NCI-H1092 treated with DMSO at 0.1 percent for 48 hours (cell line): ENCODE measurements around the gene COMMD4.

Source experiments
- DNase-seq: peaks from one replicate; lab custom pipeline; 2025; lab: John Stamatoyannopoulos, UW

COMMD4 gene

DNA sequence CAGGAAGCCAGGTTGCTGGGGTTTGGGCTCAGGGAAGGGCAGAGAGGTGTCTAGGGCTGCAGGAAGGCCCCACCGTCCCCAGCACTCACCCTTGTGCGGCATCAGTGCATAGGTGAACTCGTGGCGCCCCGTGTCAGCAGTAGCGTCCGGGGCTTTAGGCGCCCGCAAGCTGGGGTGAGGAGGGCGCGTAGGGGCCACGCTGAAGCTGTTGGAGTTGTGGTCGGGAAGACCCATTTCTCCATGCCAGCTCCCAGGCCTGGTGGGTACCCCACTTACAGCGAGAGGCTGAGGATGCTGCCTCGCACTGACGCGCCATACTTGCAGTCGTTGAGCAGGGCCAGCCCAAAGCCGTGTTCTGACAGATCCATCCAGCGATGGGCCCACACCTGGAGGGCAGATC is 20.7 kb downstream of the COMMD4 start:
- no peak for DNase-seq

DNA sequence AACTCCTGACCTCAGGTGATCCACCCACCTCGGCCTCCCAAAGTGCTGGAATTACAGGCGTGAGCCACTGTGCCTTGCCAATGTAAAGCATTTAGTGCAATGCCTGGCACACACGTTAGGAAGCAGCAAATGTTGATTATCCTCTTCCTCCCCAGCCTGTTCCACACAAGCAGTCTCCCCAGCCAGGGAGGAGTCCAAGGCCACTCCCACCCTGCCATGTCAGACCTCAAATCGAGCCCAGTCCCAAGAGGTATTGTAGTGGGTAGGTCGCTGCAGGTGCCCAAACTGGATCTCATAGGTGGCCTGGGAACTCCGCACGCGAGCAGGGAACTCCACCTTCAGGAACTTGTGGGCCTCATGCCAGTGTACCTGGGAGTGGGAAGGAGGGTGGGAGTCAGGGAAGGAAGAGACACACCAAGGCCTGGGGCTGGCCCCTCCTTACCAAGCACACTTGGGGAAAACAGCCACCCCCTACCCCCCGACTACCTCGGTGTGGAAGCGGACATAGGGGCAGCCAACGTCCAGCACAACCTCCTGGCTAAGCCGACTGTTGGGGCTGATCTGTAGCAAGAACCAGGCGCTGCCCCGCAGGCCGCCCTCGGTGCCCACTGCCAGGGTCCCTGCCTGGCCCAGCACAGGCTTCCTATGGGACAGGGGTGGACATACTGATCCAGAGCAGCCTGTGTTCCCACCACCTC is 22.3 kb downstream of the COMMD4 start:
- no peak for DNase-seq

DNA sequence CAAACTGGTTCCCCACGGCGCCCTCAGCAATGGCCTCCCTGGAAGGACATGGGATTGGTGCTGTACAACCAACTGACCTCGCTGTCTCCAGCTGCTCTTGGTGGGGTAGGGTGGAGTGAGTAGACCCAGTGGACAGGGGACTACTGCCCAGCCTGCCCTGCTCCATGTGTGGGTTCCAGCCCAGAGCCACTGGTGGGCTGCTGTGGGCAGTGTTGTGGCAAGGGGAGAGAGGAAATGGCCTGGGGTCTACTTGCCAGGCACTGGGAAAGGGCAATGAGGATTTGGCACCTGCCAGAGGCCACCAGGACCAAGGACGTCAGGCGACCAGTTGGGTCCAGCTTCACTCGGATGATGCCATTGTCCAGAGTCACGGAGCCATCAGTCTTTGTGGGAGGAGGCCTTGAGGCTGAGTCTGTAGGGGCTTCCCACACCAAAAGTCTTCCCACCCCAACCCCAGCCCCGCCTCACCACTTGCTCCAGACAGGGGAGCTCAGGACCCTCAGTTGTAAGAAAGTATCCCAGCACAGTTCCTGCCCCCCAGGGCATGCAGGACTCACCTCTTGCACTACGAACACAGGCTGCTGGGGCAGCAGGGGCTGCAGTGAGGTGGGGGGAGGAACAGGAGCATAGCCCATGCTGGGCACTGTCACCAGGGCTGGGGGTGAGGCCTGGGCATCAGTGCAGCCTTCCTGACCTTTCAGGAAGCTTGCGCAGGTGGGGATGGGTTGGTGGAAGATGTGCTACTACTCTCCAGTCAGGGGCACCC is 23.1 kb downstream of the COMMD4 start:
- DNase-seq, result no peak

DNA sequence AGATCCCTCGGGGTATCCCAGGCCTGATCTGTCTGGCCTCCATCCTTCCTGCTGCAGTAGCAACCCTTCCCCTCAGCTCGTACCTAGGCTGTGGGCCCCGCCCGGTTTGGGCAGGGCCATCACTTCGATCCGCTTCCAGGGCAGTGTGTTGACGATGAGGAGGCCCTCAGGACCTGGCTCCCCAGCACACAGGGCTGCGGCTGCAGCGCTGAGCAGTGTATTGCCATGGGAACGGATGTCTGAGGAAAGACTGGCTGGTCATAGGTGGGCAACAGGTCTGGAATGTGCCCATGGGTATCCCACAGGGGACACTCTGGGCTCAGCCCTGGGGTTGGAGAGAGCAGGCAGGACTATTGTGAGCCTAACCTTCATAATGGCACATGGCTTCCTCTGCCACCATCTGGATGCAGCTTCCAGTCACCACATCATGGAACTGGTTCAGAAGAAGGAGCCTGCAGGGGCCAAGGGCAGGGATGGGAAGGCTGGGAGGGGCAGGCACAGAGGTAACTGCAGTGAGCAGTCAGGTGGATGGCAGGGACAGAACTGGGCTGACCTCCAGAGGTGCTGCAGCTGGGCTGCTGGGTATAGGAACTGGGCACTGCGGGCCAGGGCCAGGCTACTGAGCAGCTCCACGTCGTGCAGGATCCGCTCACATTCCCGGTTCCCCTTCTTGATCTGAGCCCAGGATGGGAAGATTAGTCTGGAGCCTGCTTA is 23.8 kb downstream of the COMMD4 start:
- DNase-seq, result no peak

DNA sequence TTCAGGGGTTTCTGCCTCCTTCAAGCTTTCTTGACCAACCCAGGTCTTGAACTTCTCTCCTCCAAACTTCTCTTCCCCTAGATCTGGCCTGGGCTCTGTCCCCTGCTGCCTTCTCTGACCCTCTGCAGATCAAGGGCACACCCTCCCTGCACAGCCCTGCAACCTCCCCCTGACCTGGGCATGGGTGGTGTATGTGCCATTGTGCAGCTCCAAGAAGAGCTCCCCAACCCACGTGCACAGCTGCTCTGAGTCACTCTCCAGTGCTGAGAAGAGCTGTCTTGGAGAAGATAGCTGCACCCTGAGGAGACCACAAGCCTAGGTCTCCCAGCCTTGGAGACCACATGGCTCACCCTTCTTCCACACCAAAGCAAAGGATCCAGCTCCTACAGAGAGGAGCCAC is 24.5 kb downstream of the COMMD4 start:
- DNase-seq, result no peak

DNA sequence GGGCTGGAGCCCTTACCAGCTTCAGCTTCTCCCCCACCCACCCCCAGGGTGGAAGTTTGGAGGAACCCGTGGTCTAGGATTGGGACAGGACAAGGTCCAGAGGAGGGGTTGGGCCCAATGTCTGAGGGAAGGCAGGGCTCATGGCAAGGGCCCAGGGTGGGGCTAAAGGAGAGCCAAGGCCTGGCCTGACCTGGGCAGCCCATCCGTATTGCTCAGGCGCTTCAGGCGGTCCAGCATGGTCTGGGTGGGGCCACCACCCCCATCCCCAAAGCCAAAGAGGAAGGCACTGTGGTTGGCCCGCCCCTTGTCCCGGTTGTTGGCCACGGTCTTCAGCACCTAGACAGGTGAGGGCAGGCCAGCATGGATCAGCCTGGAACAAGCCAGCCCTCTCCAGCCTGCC is 25.0 kb downstream of the COMMD4 start:
- DNase-seq, result no peak

DNA sequence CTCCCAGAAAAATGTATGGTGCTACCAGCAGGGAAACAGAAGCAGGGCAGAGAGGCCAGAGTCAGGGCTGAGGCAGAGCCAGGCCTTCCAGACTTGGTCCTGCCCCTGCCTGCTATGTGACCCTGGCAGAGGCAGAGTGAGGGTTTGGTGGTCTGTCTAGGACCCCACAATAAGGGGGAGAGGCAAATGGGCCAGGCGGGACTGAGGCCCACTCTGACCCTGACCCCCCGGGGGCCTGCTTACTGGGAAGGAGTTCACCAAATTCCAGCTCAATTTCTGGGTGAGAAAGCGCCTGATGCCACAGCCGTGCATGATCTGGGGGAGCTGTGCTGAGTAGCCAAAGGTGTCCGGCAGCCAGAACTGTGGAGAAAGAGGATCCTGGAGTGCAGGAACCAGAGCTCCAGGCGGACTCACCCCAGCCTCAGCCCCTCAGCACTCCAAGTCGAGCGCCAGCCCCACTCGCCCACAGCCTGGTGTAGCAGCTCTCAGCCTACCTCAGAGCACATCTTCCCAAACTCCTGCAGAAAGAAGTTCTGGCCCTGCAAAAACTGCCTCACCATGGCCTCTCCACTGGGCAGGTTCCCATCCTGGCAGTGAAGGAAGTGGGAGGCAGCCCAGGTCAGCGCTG is 25.6 kb downstream of the COMMD4 start:
- no peak for DNase-seq

DNA sequence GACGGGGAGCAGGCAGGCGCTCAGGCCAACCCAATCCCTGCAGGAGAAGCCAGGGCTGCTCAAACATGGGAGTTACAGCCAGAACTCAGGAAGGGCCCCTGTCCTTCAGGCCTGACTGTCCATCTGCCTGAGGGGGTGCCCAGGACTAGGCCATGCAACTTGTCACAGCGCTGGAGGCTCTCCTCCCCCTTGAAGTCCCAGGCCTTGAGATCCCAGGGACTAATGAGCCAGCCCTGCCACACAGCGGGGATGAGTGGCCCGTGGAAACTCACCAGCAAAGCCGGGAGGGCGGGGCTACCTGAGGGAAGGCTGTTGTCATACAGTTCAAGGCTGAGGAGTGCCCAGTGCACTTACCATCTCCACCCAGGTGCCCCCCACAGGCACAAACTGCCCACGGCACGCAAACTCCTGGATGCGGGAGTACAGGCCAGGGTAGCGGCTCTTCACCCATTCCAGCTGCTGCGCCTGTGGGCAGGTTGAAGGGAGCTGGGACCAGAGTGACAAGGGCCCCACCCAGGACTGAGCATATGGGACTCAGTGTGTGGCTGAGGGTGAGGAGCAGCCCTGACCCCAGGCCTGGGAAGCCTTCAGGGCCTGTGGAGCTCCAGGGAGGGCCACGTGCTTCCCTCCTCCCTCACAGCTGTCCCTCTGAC is 26.3 kb downstream of the COMMD4 start:
- no peak for DNase-seq

DNA sequence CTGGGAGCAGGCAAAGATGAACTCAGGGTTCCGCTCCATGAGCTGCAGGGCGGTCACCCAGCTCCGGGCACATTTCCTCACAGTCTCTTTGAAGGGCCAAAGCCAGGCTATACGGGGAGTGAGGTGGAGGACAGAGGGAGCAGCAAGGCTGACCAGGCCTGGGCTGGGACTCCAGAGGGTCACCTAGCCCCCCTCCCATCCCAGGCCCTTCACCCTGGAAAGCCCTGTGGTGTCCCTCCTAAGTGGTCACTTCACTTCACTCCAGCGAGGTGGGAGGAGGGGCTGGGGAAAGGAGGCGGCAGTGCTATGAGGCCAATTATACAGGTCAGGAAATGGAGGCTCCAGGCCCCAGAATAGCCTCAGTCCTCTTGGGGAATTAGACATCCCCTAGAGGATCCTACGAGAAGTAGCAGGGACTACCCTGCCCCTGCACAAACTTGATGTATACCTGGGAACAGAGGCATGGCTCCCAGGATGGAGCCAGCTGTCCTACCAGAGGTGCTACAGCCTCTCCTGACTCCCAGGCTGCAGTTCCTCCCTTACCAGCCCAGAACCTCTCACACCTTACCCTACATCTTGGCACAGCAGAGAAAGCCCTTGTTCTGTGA is 26.9 kb downstream of the COMMD4 start:
- no peak for DNase-seq

DNA sequence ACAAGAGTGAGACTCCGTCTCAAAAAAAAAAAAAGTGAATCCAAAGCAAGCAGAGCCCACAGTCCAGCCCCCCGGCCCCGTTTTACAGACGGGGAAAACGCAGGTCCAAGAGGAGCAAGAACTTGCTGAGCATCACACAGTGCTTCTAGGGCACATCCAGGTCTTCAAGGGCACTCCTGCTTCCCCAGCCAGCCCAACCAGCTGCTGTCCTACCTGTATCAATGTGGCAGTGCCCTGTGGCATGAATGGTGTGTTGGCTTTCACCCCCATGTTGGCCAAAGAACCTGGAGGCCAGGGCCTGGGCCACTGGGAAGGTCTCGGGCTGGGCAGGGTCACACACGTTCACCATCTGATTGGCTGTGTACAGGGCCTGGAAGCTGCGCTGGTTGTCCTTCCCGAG is 27.9 kb downstream of the COMMD4 start:
- DNase-seq, result no peak

DNA sequence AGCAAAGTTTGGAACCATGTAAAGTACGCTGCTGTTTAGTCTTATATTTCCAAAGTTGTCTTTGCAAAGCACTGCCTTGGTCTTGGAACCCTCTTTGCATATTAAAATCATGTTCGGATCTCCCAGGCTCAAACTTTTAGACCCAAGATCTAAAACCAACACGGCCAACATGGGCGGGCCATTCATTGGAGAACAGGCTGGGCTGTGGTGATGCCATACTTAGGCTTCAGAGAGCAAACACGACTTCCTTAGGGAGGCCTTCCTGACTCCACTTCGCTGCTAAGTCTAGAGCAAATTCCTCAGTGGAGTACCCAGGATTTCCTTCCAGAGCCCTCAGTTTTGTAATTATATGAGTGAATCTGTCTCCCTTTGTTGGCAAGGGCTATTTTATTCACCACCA is 29.0 kb downstream of the COMMD4 start:
- DNase-seq, result no peak

DNA sequence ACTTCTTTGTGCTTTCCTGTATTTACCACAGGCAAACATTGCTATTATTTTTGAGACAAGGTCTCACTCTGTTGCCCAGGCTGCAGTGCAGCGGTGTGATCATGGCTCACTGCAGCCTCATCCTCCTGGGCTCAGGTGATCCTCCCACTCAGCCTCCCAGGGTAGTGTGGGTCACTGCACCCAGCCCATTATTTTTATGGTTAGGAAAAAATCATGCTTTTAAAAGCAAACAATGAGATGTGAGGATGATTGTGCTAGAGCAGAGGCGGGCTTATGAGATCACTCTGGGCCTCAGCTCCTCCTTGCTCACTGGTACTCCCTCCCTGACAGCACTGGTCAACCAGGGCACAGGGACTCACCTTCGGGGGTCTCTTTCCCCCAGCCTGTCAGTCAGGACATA is 30.3 kb downstream of the COMMD4 start:
- no peak for DNase-seq

DNA sequence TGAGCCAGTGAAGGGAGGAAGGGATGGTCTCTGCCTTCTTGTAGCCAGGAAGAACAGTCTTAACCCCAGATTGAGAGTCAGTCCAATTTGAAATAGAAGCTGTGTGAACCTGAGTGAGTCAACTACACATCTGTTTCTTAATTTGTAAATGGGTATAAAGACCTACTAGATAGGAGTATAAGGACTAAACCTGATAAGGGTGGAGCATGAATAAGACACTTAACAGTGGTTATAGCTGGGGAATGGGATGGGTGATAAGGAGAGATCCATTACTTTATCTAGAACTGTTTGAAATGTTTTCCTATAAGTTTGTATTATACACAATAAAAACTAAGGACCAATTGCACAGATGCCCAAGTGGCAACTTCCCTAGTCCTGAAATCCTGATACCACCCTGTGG is 31.1 kb downstream of the COMMD4 start:
- DNase-seq, result no peak

DNA sequence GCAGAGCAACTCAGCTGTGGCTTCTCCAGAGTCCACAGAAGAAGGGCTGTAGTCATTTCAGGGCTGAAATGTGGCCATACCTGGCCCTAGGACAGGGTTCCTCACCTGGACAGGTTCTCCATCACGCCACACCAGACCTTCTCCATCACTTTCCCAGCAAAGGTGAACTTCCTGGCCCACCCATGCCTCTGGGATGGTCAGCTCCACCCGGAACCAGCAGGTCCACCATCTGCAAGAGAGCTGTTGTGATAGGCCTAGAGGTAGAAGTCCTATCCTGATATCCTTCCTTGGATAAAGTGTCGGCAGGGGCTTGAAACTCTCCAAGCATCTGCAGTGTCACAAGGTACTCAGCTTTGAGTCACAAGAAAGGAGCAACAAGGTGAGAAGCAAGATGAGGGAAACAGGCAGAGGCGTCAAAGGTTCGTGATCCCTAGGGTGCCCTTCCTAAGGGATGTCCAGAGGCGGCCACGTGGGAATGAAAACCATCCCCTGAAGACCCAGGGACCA is 31.6 kb downstream of the COMMD4 start:
- DNase-seq, result no peak

DNA sequence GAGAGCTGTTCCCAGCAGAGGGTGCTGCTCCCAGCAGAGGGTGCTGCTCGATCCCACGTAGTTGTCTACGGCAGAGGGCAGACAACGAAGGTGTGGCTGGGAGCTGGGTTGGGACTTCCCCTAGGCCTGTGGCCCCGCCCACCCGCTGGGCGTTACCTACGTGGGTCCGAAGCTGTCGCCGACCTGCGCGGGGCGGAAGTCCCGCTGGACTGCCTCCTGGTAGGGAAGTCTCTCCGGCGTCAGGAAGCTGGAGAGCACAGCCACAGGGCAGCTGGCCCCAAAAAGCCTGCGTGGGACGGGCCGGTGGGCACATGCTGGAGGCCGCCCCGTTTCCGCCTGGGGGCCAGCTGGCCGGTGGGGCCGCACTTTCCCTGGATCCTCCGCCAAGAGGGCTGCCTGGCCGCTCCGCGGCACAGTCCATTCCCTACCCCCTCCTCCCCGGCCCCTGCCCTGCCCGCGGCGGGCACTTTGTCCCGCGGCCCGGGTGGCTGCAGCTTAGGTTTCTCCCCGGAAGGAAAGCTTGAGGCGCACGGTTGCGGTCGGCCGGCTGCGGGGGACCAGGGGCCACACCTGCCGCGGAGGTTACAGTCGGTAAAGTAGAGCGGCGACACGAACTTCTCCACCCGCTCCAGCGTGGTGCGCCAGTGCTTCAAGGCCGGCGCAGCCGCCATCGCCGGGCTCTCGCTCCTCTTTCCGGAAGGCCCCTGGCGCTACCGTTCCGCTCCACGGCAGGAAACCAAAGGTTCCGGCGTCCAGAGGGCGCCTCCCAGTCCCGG is 32.2 kb downstream of the COMMD4 start, which contains the start of gene MAN2C1:
TSS of gene MAN2C1 (minus strand) at position 695 of the 776 bp plus-strand sequence. CDS start at position 671, 24 bp downstream.
- peak; percentile 85 for DNase-seq

DNA sequence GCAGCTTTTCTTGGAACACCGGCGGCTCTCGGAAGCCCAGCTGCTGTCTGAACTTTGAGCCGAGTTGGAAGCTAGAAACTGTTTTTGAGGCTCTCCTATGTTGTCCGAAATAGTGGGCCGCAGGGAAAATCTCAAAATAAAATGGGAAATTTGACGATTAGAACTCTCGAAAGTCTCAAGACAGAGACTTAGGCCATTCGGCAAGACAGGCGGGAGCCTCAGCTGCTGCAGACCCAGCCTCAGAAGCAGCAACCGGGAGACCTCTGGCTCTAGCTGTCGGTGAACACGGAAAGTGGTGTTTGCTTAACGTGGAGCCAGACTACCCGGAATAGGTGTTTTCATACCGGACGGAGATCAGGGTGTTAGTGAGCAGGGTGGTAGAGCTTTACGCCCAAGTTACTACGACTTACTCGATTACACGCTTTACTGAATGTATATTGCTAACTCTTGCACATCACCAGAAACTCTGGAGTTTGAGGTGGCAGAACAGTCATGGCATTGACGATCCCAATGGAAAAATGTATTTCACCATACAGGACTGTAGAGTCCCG is 32.9 kb downstream of the COMMD4 start:
- peak; percentile 27 for DNase-seq

DNA sequence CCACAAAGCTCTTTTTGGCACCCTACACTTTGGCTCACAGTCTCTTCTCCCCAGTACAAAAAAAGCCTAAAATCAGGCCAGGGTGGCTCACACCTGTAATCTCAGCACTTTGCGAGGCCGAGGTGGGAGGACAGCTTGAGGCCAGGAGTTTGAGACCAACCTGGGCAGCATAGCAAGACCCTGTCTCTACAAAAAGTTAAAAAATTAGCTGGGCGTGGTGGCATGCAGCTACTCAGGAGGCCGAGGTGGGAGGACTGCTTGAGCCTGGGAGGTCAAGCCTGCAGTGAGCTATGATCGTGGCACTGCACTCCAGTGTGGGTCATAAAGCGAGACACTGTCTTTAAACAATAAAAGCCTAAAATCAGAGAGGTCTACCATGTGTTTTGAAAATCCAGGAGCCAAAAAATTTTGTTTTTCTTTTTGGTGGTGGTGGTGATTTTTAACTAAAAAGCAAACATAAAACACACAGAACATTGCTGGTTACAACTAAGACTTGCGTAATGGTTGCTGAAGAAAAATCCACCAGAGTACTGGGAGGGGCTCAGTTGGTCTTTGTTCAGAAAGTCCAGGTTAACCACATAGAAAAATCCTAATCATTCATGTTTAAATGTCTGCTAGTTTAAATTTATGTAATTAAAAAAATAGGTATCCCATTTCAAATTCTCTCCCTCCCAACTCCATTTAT is 34.2 kb downstream of the COMMD4 start:
- DNase-seq, result no peak

DNA sequence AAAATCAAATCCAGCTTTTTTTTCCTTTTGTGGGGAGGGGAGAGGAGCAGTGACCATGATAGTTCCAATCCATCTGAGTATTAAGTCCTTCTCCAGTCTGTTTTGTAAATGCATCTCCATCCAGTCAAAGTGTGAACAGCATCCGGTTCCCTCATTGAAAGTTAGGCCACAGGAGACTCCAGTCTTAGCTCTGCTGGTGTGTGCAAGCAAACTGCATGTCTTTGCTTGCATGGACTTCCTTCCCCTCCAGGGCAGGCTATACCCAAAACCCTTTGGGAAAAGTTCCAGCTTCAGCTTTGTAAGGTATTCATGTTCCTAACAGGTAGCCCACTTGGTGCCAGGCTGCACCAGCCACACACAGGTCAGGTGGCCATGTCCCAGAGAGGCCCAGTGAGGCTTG is 35.6 kb downstream of the COMMD4 start:
- DNase-seq, result no peak

DNA sequence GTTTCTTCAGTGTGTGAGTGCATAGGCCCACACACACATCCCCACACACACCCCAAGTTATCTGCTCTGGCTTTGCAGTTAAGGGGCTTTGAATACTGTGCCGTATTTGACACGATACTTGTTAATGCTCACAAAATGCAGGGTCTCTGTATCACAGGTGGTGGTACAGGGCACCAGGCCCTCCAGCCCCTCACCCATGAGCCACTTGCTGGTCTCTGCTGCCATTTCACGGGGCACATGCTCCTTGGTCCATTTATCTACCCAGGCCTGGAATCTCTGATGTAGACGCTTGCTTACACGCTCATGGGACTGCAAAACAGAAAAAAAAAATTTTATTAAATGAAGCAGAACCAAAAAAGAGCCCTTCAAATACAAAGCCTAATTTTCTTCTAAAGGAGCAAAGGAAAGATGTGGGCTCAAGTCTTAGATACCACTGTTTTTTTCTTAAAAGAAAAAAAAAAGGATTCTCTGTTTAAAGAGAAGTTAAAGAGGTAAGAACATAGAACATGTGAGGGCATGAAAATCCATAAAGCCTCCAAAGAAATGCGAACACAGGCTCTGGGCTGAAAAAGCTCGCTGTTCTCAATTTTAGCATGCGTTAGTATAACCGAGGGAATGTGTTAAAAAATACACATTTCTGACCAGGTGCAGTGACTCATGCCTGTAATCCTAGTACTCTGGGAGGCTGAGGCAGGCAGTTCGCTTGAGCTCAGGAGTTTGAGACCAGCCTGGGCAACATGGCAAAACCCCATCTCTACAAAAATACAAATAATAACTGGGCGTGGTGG is 36.2 kb downstream of the COMMD4 start:
- DNase-seq, result no peak
